ENCODE results near the gene PTCD1. TPM values are rescaled to one million over a fixed set of nuclear protein-coding genes. Genes with fewer than 3 reads are reported as not detected.
A peak's percentile ranks its signal among the peaks of the same experiment; 100 is the strongest.

The PTCD1 gene
- total RNA-seq, 1 experiment from 2014 or later = 11.1 TPM

- Mint-ChIP-seq H3K27me3 (ENCODE audit: low read depth) (no peaks in the 10 kb centered on the region), H3K36me3 (peaks cover 21% of the 10 kb centered on the region), H3K9me3 (no peaks in the 10 kb centered on the region), H3K27ac (no peak overlapping the region; the same call in 1 of the 2 replicates), H3K4me1 (peaks cover 7% of the 10 kb centered on the region; the same call in 1 of the 2 replicates), H3K4me3 (no peak overlapping the region)
- POLR2A ChIA-PET = no interaction called here
- ATAC-seq (no peak), DNase-seq (ENCODE audit: low spot score) (no peak)
- no peak for TF ChIP-seq NFE2L1 (CRISPR knock-in tag; IDR thresholded peaks at IDR 0.05)
- TF ChIP-seq FOXP4 (CRISPR knock-in tag; IDR thresholded peaks at IDR 0.05) = no peak
- TF ChIP-seq ATF6 (CRISPR knock-in tag; IDR thresholded peaks at IDR 0.05) = no peak
- CTCF ChIA-PET = interaction anchor here (1.8 kb wide), 1 partner anchor 15 kb away, joined by 8 read pairs; no protein-coding TSS in a partner anchor
Measured at GRCh38 chr7:99476107-99476506, 37.5 kb upstream of the PTCD1 start.

- peak overlapping the region; percentile 98 for H3K4me3 Mint-ChIP-seq
- H3K27ac Mint-ChIP-seq = peak overlapping the region; percentile 96
- ChIA-PET POLR2A (interaction anchor here (1.3 kb wide), 1 partner anchor 65 kb away, joined by 5 read pairs; the partner anchor contains the start of genes BUD31 and PDAP1), CTCF (no interaction called here)
- TF ChIP-seq RELA (CRISPR knock-in tag; IDR thresholded peaks at IDR 0.05; ENCODE audit: borderline replicate concordance) (no peak), ZNF396 (CRISPR knock-in tag; IDR thresholded peaks at IDR 0.05; ENCODE audit: borderline replicate concordance) (no peak), USF2 (CRISPR knock-in tag; IDR thresholded peaks at IDR 0.05) (no peak), ZNF281 (CRISPR knock-in tag; IDR thresholded peaks at IDR 0.05) (no peak), ZNF317 (CRISPR knock-in tag; IDR thresholded peaks at IDR 0.05; ENCODE audit: borderline replicate concordance, low read depth) (no peak), GRHL2 (CRISPR knock-in tag; IDR thresholded peaks at IDR 0.05; ENCODE audit: insufficient replicate concordance, severe bottlenecking) (no peak), EMX1 (CRISPR knock-in tag; IDR thresholded peaks at IDR 0.05) (no peak), MLX (CRISPR knock-in tag; IDR thresholded peaks at IDR 0.05) (no peak)
- H3K9me3 Mint-ChIP-seq = no peaks in the 10 kb centered on the region
- peaks cover 14% of the 10 kb centered on the region for H3K4me1 Mint-ChIP-seq
- H3K27me3 Mint-ChIP-seq (ENCODE audit: low read depth) = peaks cover 5% of the 10 kb centered on the region; the same call in 1 of the 2 replicates
- DNase-seq (ENCODE audit: low spot score) = no peak
- H3K36me3 Mint-ChIP-seq = peaks cover 8% of the 10 kb centered on the region
- no peak for ATAC-seq
Measured at GRCh38 chr7:99473315-99473596, 34.7 kb upstream of the PTCD1 start.

GRCh38 chr7:99472561-99473314 is 34.1 kb upstream of the PTCD1 start, which contains the start of gene ZNF789:
Gene ZNF789, plus strand, starts transcription at chr7:99472890. Its CDS starts 3,567 bp downstream, at chr7:99476457.
- peak; percentile 99 for DNase-seq (ENCODE audit: low spot score)
- Mint-ChIP-seq H3K36me3 (peaks cover 8% of the 10 kb centered on the region), H3K27ac (peak within 1 kb of the TSS; percentile 96), H3K27me3 (ENCODE audit: low read depth) (peaks cover 5% of the 10 kb centered on the region; the same call in 1 of the 2 replicates), H3K4me3 (peak within 1 kb of the TSS; percentile 98), H3K9me3 (no peaks in the 10 kb centered on the region), H3K4me1 (peaks cover 14% of the 10 kb centered on the region)
- ChIA-PET POLR2A (interaction anchor here (1.3 kb wide), 1 partner anchor 64 kb away, joined by 5 read pairs; the partner anchor contains the start of genes BUD31 and PDAP1), CTCF (no interaction called here)
- peak; percentile 94 for ATAC-seq
- TF ChIP-seq ZBTB21 (CRISPR knock-in tag; IDR thresholded peaks at IDR 0.05; ENCODE audit: borderline replicate concordance) = no peak
- TF ChIP-seq SMAD3 (CRISPR knock-in tag; IDR thresholded peaks at IDR 0.05; ENCODE audit: borderline replicate concordance) = no peak
- no peak for TF ChIP-seq ATF3 (CRISPR knock-in tag; conservative IDR thresholded peaks at IDR 0.05)
- 0 out of 2 replicates have a peak, but pooled peaks have one; percentile 30 for TF ChIP-seq ZNF281 (CRISPR knock-in tag; IDR thresholded peaks at IDR 0.05)
- no peak for TF ChIP-seq ZNF425 (CRISPR knock-in tag; conservative IDR thresholded peaks at IDR 0.05)

All from WTC11 (cell line).